ENCODE data around the gene ADK. TPM values are rescaled to one million over a fixed set of nuclear protein-coding genes. Genes with fewer than 3 reads are reported as not detected.

ADK gene
- polyA plus RNA-seq, 1 experiment: 41.9 TPM

DNA sequence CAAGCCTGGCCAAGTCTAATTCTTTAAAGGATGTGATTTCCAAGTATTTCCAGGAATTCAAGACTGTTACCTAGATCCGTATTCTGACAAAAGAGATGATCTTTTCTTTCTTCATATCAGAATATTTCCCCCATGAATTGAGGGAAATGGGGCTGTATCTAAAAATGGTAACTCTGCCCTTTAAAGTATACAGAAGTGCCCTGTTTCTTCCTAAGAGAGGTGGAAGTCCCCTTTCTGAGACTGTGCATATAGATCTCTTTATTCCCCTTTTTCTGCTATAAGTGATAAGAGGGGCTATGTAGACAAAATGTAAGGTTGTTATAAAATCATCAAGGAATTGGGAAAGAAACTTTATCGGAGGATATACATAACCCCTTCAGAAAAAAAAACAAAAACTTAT is 388.3 kb downstream of the ADK start:
- no peaks in the 10 kb centered on the region for H3K27me3 ChIP-seq (ENCODE audit: control insufficient read depth, insufficient read depth, low read length)
- no peak overlapping the region for H3K4me3 ChIP-seq (ENCODE audit: low read depth, low read length)
- no peak overlapping the region for H3K27ac ChIP-seq (ENCODE audit: low read depth, low read length)
- TF ChIP-seq, protein P1, sequence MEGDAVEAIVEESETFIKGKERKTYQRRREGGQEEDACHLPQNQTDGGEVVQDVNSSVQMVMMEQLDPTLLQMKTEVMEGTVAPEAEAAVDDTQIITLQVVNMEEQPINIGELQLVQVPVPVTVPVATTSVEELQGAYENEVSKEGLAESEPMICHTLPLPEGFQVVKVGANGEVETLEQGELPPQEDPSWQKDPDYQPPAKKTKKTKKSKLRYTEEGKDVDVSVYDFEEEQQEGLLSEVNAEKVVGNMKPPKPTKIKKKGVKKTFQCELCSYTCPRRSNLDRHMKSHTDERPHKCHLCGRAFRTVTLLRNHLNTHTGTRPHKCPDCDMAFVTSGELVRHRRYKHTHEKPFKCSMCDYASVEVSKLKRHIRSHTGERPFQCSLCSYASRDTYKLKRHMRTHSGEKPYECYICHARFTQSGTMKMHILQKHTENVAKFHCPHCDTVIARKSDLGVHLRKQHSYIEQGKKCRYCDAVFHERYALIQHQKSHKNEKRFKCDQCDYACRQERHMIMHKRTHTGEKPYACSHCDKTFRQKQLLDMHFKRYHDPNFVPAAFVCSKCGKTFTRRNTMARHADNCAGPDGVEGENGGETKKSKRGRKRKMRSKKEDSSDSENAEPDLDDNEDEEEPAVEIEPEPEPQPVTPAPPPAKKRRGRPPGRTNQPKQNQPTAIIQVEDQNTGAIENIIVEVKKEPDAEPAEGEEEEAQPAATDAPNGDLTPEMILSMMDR (IDR thresholded peaks at IDR 0.05; ENCODE audit: low read depth, low read length): no peak
- no peaks in the 10 kb centered on the region for H3K9me3 ChIP-seq (ENCODE audit: control insufficient read depth, insufficient read depth, low read length)
- CTCF ChIA-PET: no interaction called here
- DNase-seq (ENCODE audit: low read depth, low spot score): no peak
- POLR2A ChIA-PET: no interaction called here

DNA sequence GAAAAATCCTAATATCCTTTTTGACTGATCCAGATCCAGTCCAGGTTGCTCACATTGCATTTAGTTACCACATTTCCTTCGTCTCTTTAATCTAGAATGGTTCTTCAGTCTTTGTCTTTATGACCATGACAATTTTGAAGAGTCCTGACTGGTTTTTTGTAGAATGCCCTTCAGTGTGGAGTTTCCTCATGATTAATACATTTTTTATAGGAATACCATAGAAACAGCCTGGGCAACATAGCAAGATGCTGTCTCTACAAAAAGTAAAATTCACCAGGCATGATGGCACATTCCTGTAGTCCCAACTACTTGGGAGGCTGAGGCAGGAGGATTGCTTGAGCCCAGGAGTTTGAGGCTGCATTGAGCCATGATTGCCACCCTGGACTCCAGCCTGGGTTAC is 390.4 kb downstream of the ADK start:
- no peak for DNase-seq (ENCODE audit: low read depth, low spot score)
- Histone ChIP-seq H3K27me3 (ENCODE audit: control insufficient read depth, insufficient read depth, low read length) (no peaks in the 10 kb centered on the region), H3K27ac (ENCODE audit: low read depth, low read length) (no peak overlapping the region), H3K9me3 (ENCODE audit: control insufficient read depth, insufficient read depth, low read length) (no peaks in the 10 kb centered on the region), H3K4me3 (ENCODE audit: low read depth, low read length) (no peak overlapping the region)
- ChIA-PET POLR2A (interaction anchor here (0.9 kb wide), 1 partner anchor 38 kb away, joined by 3 read pairs; no protein-coding TSS in a partner anchor), CTCF (no interaction called here)
- TF ChIP-seq, protein P1 (IDR thresholded peaks at IDR 0.05; ENCODE audit: low read depth, low read length): no peak

DNA sequence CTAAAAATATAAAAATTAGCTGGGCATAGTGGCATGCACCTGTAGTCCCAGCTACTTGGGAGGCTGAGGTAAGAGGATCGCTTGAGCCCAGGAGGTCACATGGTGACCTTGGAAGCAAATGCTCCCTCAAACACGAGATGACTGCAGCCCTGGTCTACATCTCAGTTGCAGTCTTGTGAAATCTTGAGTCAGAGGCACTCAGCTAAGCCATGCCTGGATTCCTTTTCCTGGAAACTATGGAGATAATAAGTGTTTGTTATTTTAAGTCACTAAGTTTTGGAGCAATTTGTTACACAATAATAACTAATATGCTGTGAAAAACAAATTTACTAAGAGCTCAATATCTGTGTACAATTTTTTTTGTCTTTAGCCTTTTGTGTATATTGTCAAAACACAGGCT is 391.1 kb downstream of the ADK start:
- Histone ChIP-seq H3K27ac (ENCODE audit: low read depth, low read length) (no peak overlapping the region), H3K4me3 (ENCODE audit: low read depth, low read length) (no peak overlapping the region), H3K27me3 (ENCODE audit: control insufficient read depth, insufficient read depth, low read length) (no peaks in the 10 kb centered on the region), H3K9me3 (ENCODE audit: control insufficient read depth, insufficient read depth, low read length) (no peaks in the 10 kb centered on the region)
- TF ChIP-seq, protein P1 (IDR thresholded peaks at IDR 0.05; ENCODE audit: low read depth, low read length): no peak
- CTCF ChIA-PET: interaction anchor here (0.6 kb wide), 1 partner anchor 477 kb away, joined by 5 read pairs; no protein-coding TSS in a partner anchor
- DNase-seq (ENCODE audit: low read depth, low spot score): peak; percentile 57
- POLR2A ChIA-PET: interaction anchor here (0.9 kb wide), 1 partner anchor 39 kb away, joined by 3 read pairs; no protein-coding TSS in a partner anchor

DNA sequence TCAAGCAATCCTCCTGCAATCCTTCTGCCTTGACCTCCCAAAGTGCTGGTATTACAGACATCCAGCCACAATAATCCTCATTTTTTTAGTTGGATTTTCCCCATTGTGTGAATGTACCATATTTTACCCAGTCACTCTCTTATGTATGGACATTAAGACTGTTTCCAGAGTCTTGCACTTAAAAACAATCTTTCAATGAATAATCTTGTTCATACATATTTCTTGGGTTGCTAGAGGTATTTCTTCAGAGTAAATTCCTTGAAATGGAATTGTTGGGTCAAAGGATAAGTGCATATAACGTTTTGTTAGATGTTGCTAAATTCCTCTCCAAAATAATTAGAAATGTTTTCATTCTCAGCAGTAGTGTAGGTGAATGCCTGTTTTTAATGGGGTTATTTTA is 392.3 kb downstream of the ADK start:
- ChIA-PET CTCF (no interaction called here), POLR2A (no interaction called here)
- no peak for DNase-seq (ENCODE audit: low read depth, low spot score)

DNA sequence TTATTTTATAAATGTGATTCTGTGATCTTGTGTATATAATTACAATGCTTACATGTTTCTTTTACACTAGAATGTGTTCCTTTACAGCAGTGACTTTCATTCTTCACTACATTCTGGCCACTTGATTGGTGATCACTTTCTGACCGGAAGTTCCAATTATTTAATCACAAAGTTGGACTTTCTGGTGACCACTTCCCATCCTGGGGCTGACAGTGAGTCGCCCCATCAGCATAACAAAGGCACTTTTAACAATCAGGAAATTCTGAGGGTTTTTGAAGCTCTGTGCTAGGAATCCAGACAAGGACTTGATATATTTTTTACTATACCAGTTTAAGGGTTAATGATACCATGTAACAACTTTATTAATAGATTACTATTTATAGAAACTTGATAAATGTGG is 393.1 kb downstream of the ADK start:
- Histone ChIP-seq H3K9me3 (ENCODE audit: control insufficient read depth, insufficient read depth, low read length) (no peaks in the 10 kb centered on the region), H3K27ac (ENCODE audit: low read depth, low read length) (no peak overlapping the region), H3K27me3 (ENCODE audit: control insufficient read depth, insufficient read depth, low read length) (no peaks in the 10 kb centered on the region), H3K4me3 (ENCODE audit: low read depth, low read length) (no peak overlapping the region)
- CTCF ChIA-PET: no interaction called here
- POLR2A ChIA-PET: no interaction called here
- DNase-seq (ENCODE audit: low read depth, low spot score): no peak
- TF ChIP-seq, protein P1 (IDR thresholded peaks at IDR 0.05; ENCODE audit: low read depth, low read length): no peak

More for the DNA sequence above, 392.3 kb downstream of the ADK start:
- no peaks in the 10 kb centered on the region for H3K9me3 ChIP-seq (ENCODE audit: control insufficient read depth, insufficient read depth, low read length)
- H3K27me3 ChIP-seq (ENCODE audit: control insufficient read depth, insufficient read depth, low read length): no peaks in the 10 kb centered on the region
- TF ChIP-seq, protein P1 (IDR thresholded peaks at IDR 0.05; ENCODE audit: low read depth, low read length): no peak
- H3K4me3 ChIP-seq (ENCODE audit: low read depth, low read length): no peak overlapping the region
- H3K27ac ChIP-seq (ENCODE audit: low read depth, low read length): no peak overlapping the region

Data from AG04450 (cell line).